ENCODE data around the gene APC2.
"Not testable (repeated sequence)": the region's sequence is repeated elsewhere in the genome, so short reads cannot be mapped to it uniquely, and the experiment has no call there.

APC2 gene

DNA sequence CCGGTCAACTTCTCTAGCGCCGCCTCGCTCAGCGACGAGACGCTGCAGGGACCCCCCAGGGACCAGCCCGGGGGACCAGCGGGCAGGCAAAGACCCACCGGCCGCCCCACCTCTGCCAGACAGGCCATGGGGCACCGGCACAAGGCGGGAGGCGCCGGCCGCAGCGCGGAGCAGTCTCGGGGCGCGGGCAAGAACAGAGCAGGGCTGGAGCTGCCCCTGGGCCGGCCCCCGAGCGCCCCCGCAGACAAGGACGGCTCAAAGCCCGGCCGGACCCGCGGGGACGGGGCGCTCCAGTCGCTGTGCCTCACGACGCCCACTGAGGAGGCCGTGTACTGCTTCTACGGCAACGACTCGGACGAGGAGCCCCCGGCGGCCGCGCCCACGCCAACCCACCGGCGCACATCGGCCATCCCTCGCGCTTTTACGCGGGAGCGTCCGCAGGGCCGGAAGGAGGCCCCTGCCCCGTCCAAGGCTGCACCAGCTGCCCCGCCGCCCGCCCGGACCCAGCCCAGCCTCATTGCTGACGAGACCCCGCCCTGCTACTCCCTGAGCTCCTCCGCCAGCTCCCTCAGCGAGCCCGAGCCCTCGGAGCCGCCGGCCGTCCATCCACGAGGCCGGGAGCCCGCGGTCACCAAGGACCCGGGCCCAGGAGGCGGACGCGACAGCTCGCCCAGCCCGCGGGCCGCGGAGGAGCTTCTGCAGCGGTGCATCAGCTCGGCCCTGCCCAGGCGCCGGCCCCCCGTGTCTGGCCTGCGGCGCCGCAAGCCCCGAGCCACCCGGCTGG is 17.8 kb downstream of the APC2 start:
- no peak for DNase-seq

DNA sequence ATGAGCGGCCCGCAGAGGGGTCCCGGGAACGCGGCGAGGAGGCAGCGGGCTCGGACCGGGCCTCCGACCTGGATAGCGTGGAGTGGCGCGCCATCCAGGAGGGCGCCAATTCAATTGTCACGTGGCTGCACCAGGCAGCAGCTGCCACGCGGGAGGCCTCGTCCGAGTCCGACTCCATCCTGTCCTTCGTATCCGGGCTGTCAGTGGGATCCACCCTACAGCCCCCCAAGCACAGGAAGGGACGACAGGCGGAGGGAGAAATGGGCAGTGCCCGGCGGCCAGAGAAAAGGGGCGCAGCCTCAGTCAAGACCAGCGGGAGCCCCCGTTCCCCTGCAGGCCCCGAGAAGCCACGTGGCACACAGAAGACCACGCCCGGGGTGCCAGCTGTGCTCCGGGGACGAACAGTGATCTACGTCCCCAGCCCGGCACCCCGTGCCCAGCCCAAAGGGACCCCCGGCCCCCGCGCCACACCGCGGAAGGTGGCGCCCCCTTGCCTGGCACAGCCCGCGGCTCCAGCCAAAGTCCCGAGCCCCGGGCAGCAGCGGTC is 18.4 kb downstream of the APC2 start:
- no peak for DNase-seq

DNA sequence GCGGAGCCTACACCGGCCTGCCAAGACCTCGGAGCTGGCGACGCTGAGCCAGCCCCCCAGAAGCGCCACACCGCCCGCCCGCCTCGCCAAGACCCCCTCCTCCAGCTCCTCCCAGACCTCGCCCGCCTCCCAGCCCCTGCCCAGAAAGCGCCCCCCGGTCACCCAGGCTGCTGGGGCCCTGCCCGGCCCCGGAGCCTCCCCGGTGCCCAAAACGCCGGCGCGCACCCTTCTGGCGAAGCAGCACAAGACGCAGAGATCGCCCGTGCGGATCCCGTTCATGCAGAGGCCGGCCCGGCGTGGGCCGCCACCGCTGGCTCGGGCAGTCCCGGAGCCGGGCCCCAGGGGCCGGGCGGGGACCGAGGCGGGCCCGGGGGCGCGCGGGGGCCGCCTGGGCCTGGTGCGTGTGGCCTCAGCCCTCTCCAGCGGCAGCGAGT is 18.9 kb downstream of the APC2 start:
- no peak for DNase-seq

DNA sequence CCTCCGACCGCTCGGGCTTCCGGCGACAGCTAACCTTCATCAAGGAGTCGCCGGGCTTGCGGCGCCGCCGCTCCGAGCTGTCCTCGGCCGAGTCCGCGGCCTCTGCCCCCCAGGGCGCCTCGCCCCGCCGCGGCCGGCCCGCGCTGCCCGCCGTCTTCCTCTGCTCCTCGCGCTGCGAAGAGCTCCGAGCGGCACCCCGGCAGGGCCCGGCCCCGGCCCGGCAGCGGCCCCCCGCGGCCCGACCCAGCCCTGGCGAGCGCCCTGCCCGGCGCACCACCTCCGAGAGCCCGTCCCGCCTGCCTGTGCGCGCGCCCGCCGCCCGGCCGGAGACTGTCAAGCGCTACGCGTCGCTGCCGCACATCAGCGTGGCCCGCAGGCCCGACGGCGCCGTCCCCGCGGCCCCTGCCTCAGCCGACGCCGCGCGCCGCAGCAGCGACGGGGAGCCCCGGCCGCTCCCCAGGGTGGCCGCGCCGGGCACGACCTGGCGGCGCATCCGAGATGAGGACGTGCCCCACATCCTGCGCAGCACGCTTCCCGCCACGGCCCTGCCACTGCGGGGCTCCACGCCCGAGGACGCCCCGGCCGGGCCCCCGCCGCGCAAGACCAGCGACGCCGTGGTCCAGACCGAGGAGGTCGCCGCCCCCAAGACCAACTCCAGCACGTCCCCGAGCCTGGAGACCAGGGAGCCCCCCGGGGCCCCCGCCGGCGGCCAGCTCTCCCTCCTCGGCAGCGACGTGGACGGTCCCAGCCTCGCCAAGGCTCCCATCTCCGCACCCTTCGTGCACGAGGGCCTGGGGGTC is 19.5 kb downstream of the APC2 start:
- no peak for DNase-seq

DNA sequence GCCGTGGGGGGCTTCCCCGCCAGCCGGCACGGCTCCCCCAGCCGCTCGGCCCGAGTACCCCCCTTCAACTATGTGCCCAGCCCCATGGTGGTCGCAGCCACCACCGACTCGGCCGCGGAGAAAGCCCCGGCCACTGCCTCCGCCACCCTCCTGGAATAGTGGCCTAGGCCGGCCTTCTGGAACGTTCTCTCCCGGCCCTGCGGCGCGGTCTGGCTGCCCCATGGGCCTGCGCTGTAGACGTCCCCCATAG is 20.1 kb downstream of the APC2 start:
- DNase-seq, result no peak

DNA sequence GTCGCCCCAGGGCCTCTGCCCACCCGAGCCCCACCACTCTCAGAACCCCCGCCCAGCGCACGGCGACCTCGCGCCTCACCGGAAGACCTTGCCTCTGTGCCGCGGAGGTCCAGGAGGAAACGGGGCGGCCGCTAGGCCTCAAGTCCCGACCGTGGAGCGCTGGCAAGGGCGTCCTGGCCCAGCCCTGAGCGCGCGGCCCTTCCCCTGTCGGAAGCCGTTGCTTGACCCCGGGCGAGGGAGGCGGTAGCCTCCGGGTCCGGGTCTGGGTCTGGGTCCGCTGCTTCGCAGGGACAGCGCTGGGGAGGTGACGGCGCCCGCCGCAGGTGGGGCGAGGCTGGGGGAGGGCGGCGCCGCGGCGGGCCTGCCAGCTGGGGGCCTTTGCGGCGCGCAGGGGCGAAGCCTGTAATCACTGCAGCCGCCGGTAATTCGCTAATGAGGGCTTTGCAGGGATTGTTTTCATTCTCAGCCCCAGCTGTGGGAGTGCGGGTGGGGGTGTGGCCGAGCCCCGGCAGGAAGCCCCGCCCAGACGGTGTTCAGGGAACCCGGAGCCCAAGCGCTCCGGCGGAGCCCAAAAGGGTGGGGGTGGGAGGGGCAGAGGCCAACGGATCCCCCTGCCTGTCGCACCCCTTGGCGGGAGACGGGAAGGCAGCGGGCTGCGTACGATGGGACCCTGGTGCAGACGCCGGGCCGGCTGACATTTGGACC is 20.5 kb downstream of the APC2 start:
- DNase-seq, result peak; percentile 57

DNA sequence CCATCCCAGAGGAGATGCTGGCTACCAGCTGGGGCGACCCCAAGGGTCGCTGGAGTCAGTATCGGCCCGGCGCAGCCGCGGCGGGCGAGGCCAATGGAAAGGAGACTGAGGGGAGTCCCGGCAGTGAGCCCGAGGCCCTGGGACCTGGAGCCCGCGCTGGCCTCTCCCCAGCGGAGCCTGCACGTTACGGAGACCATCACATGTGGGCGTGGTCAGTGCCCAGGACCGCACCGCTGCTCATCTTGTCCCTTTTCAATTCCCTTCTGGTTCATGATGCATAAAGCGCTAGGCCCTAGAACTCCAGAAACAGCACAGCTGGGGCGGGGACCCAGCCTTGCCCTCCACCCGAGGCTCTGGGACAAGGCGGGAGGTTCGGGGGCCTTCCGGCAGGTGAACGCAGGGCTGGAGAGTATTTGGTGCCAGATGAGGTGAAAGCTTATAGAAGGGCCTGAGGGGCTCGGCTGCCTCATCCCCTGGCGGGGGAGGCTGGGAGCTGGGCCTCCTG is 21.1 kb downstream of the APC2 start:
- DNase-seq, result no peak

DNA sequence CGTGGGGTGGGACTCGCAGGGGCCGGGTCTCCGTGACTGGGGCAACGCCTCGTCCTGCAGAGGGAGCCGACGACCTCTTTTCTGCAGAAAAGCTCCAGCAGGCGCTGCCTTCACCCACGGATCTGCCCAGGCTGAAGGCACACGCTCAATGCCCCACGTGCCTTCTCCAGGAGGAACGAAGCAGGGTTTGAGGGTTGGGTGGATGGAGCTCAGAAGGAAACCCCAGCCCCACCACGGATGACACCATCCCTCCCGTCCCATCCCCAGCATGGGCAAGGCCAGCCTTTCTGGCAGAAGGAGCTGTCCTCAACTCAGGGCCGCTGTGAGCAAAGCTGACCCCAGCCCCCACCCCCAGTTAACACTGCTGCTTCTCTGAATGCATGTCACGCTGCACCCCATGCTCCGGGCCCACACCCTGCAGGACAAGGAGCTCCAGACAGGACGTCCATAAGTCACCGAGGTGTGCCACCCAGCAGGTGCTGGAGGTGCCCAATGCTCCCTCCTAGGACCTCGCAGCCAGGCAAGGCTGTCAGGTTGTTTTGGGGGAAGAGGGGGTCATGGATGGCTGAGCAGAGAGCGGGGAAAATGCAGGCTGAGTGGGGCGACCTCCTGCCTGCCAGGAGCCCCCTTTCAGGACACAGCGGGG is 21.7 kb downstream of the APC2 start:
- no peak for DNase-seq

DNA sequence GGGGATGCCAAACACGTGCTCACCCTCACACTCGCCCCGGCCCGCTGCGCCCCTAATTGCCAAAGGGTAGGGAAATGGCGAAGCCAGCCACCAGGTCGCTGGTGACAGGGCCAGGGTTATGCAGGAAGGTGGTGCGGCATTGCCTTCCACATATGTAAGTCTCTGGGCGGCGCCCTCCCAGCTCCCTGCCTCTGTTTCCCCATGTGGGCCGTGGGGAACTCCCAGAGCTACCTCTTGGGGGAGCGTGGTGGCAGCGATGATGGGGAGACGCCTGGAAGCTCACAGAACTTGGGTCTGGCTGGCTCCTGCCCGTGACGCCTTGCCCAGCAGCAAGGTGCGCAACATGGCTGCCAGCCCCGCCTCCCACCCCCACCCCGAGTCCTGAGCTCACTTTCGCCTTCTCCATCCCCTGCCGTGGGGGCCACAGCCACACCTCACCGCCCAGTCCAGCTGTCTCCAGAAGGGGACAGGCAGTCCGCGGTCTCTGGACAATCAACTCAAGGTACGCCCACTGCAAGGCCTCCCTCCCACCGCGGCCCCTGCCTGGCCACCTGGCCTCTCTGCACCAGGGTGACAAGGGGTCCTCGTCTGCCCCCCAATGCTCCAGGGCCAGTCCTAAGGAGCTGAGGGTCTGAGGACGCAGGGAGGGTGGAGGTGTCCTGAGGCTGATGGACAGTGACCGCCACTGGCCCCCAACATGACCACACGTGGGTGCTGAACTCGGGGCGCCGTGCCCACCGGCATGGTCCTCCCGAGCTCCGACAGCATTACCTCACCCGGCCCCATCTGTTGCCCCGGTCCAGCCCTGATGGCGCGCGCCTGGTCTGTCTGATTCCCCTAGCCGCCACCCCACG is 22.5 kb downstream of the APC2 start:
- DNase-seq, result no peak

DNA sequence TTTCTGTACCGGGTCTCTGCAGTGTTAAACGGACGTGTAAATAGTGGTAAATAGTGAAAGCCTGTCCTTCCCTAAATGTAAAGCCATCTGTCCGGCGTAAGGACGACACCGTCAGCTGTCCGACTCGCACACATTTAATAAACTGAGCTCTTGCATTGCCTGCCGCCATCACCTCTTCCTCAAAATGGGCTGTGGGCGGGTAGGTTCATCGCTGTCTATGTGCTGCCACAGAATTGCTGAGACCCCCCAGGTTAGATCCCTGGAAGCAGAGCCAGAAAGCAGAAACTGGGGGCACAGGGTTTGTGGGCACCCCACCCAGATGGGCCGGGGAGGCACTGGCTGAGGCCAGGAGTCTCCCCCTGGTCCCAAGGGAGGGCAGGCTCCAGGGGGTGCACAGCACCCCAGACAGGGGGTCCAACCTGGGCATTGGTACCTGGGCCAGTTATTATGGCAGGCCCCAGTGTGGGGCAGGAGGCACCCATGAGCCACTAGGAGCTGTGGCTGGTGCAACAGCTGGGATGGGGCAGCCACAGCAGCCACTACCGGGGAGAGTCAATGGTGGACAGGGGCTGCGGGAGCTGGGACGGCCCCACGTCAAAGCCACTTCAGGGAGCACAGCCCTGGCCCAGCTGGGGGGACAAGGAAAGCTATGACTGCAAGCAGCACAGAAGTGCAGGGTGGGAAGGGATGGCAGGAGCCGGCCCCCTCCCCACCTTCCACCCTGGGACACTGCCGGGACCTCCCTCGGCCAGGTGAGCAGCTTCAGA is 23.3 kb downstream of the APC2 start:
- no peak for DNase-seq

DNA sequence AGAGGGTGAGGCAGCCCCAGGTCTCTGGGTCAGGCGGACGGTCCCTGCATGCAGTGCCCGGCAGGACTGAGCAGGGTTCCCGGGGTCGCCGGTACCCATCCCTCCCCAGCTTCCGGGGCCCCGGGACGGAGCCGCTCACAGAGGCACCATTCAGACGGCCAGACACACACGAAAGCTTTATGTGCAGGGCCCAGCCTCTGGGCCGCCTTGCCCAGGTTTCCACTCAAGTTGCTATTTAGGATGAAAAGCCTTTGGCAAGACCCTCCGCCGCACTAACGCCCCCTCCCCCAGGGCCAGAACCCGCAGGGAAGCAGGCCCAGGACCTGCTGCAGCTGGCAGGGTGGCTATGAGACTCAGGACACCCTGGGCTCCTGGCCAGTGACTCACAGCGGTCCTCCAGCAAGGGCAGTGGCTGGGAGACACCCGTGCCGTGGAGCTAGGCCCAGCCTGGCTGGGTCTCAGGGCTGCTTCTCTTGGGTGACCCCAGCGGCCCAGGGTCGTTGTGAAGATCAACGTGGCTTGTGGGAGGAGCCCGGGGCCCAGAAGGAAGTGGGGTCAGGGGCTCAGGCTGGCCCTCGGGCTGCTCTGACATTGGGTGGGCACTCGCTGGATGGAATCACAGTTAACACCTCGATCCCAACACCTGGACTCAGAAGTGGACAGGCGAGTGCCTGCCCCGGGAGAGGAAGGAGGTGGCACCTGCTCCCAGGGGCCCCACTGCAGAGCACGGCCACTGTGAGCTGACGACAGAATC is 24.3 kb downstream of the APC2 start:
- no peak for DNase-seq

DNA sequence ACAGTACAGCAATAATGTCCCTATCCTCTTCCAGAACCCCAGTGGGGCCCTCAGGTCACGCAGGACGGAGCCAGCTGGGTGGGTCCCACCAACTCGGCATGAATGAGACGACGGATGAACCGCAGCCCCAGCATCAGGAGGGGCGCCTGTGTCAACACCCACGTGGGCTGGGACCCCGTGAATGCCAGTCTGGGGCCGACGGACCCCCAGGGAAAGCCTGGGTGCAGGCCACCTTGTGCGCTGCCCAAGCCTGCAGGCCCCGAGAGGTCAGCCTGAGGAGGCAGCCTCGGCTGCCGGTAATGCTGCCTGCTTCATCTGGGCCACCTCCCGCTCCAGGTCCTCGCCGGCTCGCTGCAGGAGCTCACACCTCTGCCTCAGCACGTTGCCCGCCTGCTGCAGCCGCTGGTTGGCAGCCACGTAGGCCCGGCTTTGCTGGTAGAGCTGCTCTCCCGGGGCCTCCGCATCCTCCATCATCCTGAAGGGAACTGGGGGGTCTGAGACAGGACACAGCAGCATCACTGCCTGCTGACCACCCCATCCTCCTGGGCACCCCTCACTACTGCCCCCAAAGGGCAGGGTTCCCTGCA is 24.9 kb downstream of the APC2 start:
- no peak for DNase-seq

DNA sequence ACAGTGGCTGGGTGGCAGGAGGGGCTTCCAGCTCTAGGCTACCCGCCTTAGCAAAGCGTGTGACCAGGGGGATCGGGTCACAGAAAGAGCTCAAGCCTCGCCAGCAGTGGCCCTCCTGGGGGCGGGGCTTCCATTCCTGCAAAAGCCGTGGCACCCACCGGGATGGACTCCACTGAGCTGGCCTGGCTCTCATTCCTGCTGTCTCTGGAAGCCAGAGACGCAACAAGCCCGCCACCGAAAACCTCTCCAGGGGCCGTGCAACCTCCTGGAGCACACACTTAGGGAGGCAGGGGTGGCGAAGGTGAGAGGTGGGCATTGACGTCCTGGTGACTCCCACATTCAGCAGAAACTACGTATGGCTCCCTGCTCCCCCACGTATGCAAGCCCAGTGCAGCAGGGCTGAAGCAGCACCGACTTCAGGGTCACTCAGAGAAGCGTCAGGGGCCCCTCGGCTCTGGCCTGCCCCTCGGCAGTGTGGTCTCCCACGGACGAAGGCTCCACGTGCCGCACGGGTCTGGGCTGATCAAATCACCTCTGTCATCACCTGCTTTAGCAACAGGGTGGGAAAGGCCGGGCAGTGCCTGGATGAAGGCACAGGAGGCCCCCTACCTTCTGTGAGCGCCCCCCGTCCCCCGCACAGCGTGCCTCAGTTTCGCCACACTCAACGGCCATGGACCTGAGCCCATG is 26.0 kb downstream of the APC2 start:
- no peak for DNase-seq

DNA sequence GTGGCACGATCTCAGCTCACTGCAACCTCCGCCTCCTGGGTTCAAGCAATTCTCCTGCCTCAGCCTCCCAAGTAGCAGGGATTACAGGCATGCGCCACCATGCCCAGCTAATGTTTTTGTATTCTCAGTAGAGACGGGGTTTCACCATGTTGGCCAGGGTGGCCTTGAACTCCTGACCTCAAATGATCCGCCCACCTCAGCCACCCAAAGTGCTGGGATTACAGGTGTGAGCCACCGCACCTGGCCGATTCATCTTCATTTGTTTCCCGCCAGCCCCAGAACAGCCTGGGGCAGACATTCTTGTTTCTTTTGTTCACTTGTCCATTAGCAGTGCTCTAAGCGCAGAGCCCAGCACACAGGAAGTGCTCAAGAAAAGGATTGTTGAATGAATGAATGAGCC is 27.1 kb downstream of the APC2 start:
- DNase-seq, result not testable (repeated sequence)

DNA sequence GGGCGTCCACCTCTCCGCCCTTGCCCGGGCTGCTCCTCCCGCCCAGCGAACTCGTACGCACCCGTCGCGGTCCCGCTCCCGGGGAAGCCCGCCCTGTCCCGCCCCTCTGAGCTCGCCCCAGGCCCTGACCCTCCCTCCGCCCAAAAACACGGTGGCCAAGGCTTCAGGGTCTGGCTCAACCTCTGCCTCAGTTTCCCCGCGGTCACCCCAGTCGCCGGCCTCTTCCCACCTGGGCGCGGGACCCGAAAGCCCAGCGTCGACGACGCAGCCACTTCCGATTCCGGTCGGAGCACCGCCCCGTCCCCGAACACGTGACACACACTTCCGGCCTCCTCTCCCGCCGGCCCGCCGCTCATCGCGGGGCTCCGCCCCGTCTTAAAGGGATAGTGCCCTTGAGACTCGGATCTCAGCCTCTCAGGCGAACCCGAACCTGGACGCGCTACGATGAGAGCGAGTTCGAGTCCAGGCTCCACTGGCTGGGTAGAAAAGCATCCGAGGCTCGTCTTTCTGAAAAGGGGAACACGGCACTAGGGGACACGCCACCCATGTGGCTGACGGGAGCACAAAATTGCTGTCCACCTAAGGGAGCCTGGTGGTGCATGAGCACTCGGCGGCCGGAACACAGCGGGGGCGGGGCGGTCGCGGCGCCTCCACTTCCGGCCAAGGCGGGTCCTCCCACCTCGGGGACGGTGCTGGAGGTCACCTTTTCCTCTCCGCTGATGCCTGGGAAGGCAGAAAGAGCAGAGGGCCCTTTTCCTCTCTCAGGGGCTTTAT is 29.2 kb downstream of the APC2 start, which contains the start of gene C19orf25:
C19orf25 (minus strand) TSS at position 282 of the 774 bp plus-strand sequence. CDS start 312 bp downstream, outside the sequence.
- DNase-seq, result peak; percentile 86

DNA sequence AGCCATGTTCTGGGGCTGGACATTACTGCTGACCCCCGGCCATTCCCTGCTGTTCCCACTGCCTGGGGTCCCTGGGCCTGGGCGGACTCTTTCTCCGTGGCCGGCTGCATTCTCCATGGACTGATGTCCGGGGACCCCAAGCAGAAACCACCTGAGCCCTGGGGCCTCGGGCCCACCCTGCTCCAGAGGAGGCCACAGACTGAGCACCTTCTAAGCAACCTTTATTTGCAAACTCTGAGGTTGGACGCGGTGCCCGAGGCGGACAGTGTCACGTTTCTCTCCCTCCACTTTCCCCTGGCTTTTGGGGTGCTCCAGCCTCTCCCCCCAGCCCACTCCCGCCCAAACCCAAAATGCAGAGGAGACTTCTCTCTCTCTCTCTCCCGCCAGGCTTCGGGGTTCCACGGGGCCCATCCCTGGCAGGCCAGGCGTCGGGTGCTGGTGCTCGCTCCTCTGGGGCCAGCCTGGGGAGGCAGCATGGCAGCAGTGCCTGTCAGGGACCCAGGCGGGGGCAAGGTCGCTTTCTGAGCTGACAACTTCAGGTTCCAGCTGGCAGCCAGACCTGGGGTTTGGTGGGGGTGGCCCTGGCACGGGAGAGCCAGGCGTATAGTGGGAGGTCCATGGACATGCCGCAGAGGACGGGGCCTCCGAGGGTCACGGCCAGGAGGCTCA is 31.4 kb downstream of the APC2 start:
- no peak for DNase-seq

DNA sequence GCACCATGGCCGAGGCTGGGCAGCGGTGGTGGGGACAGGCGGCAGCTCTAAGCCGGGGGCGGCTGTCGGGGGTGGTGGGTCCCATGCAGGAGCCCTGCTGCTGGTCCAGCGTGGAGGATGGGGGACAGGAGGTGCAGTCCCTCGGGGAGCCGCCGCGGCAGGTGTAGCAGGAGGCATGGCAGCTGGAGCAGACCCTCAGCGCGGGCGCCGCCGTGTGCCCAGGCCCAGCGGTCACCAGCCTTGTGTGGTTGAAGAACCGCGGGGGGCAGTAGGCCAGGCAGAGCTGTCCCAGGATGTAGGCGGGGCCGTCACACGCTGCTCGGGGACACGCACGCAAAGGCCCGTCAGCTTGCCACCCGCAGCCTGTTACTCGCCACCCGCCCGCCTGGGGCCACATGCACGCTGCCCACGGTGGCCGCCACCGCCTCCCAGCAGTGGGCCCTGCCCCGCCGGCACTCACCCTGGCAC is 32.0 kb downstream of the APC2 start:
- no peak for DNase-seq

Data from effector CD4-positive, alpha-beta T cell (primary cell).